Measurements from ENCODE around the gene PLCB4.

GRCh38 chr20:9149087-9149486 is 80.2 kb downstream of the PLCB4 start:
- TF ChIP-seq POLR2AphosphoS5 (IDR thresholded peaks at IDR 0.05) = no peak
- no peak for TF ChIP-seq CTCF (IDR thresholded peaks at IDR 0.05)
- no peak for TF ChIP-seq EP300 (IDR thresholded peaks at IDR 0.05)
